Esophagus squamous epithelium (tissue), 5 donors: ENCODE data around the gene SYT1. TPM values are rescaled to one million over a fixed set of nuclear protein-coding genes. Genes with fewer than 3 reads are reported as not detected.

Source experiments
- DNase-seq: peaks from one replicate; lab custom pipeline; 2025; lab: John Stamatoyannopoulos, UW
- H3K27ac ChIP-seq, 4 donors: fragments of 200-600 bp; sonication (generic); one replicate each; pipeline ENCODE4 v1.5.1; 2016 to 2019; ENCODE audit warnings: mild to moderate bottlenecking in 1 of 4
- H3K27me3 ChIP-seq, 4 donors: fragments of 200-600 bp; sonication (generic); 1 replicate in 3 of 4; 2 replicates in 1 of 4; pipeline versions ENCODE4 v1.5.1 to v1.6.0; 2017 to 2021; ENCODE audit warnings: antibody characterized with exemption in 1 of 4
- H3K36me3 ChIP-seq, 3 donors: fragments of 200-600 bp; sonication (generic); one replicate each; pipeline ENCODE4 v1.5.1; 2016 to 2019
- H3K4me1 ChIP-seq, 3 donors: fragments of 200-600 bp; sonication (generic); one replicate each; pipeline ENCODE4 v1.5.1; 2017 to 2019
- H3K4me3 ChIP-seq, 4 donors: fragments of 200-600 bp; sonication (generic); 1 replicate in 3 of 4; 2 replicates in 1 of 4; pipeline ENCODE4 v1.5.1; 2016 to 2019; ENCODE audit warnings: mild to moderate bottlenecking in 2 of 4, moderate library complexity in 1 of 4
- H3K9me3 ChIP-seq, 3 donors: fragments of 200-600 bp; sonication (generic); one replicate each; pipeline ENCODE4 v1.5.1; 2016 to 2019
- POLR2A ChIP-seq, 4 donors: fragments of 450-650 bp; IDR thresholded peaks; one replicate each; pipeline ENCODE4 v1.6.1; 2017; ENCODE audit warnings: antibody characterized with exemption in 4 of 4, mild to moderate bottlenecking in 4 of 4, moderate library complexity in 3 of 4
- WGBS, 2 donors: methylation state at CpG; one replicate each; pipeline ENCODE4 v1.1.5; 2018; 5-methylcytosine and 5-hydroxymethylcytosine counted together
- intact Hi-C: fragments of 100-400 bp; cut with DNase I; formaldehyde crosslinking; loops from one replicate; pipeline ENCODE4 v1.15.0; 2022
- total RNA-seq, 4 donors: library from RNA; depleted of rRNA; stranded (reverse); fragments of >200 nt; gene quantifications; one replicate each; pipeline ENCODE4 v1.1.0, GENCODE V29; 2016
- TF ChIP-seq, protein P1 (sequence below), 6 experiments: fragments of 450-650 bp in 4 of 6; fragments of 200-600 bp in 2 of 6; sonication (generic) in 2 of 6; IDR thresholded peaks; one replicate each; pipeline ENCODE4 v1.5.1; 2016 to 2019; ENCODE audit warnings: antibody characterized with exemption in 6 of 6, mild to moderate bottlenecking in 4 of 6, moderate library complexity in 4 of 6
- donor health status: DM: yes; HTN: yes; CAD: no.

The SYT1 gene
- total RNA-seq, 4 donors from 2014 or later = 0.26 to 2.7 TPM; not detected in 2

DNA sequence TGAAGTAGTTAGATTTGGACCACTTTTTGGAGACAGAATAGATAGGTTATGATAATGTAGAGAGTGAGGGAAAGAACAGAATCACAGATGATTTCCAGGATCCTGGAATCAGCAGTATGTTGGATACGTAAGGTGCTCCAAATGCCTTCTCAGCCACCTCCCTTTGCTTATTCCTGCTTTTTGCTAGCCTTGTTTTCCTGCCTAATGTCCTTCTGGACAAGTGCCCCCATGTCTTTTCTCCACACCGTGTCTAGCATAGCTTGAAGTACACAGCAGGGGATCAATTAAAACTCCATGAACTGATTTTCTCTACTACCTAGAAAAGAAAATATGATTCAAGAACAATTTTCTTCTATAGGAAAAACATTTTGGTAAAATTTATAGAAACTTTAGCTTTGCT lies 144.0 kb downstream of the SYT1 start:
- TF ChIP-seq, protein P1, sequence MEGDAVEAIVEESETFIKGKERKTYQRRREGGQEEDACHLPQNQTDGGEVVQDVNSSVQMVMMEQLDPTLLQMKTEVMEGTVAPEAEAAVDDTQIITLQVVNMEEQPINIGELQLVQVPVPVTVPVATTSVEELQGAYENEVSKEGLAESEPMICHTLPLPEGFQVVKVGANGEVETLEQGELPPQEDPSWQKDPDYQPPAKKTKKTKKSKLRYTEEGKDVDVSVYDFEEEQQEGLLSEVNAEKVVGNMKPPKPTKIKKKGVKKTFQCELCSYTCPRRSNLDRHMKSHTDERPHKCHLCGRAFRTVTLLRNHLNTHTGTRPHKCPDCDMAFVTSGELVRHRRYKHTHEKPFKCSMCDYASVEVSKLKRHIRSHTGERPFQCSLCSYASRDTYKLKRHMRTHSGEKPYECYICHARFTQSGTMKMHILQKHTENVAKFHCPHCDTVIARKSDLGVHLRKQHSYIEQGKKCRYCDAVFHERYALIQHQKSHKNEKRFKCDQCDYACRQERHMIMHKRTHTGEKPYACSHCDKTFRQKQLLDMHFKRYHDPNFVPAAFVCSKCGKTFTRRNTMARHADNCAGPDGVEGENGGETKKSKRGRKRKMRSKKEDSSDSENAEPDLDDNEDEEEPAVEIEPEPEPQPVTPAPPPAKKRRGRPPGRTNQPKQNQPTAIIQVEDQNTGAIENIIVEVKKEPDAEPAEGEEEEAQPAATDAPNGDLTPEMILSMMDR (IDR thresholded peaks at IDR 0.05) = no peak
- TF ChIP-seq POLR2A (IDR thresholded peaks at IDR 0.05) = no peak

DNA sequence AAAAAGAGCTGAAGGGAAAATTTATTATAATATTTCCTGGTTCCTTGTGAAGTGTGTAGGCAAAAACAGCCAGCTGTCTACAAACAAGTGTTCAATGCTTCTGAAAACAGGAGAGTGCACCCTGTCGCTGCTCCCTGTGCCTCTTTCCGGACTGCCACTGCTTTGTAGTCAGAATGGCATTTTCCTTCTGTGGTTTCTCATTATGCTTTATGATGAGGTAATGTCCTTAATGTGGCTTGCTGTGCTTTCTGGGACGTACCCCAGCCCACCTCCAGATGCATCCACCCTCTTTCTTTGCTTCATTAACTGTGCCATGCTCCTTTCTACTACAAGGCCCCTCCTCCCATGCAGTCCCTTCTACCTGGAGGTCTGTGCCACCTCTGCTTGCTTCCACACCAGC lies 148.1 kb downstream of the SYT1 start:
- Histone ChIP-seq H3K4me3 (no peak overlapping the region), H3K4me1 (no peaks in the 10 kb centered on the region), H3K27me3 (no peaks in the 10 kb centered on the region), H3K27ac (no peak overlapping the region), H3K36me3 (no peaks in the 10 kb centered on the region), H3K9me3 (no peaks in the 10 kb centered on the region)
- no peak for TF ChIP-seq POLR2A (IDR thresholded peaks at IDR 0.05)
- TF ChIP-seq, protein P1 (IDR thresholded peaks at IDR 0.05) = no peak
- WGBS, 2 donors = 72 to 75% methylated on average over 3 of the region's 3 CpGs
- intact Hi-C loops = no loop called here
- no peak for DNase-seq

More for the DNA sequence above, 144.0 kb downstream of the SYT1 start:
- Histone ChIP-seq H3K9me3 (no peaks in the 10 kb centered on the region), H3K27ac (no peak overlapping the region), H3K4me3 (no peak overlapping the region), H3K27me3 (no peaks in the 10 kb centered on the region), H3K4me1 (no peaks in the 10 kb centered on the region), H3K36me3 (no peaks in the 10 kb centered on the region)
- intact Hi-C loops = no loop called here
- WGBS, 2 donors = 83 to 84% methylated on average over 2 of the region's 2 CpGs
- no peak for DNase-seq

DNA sequence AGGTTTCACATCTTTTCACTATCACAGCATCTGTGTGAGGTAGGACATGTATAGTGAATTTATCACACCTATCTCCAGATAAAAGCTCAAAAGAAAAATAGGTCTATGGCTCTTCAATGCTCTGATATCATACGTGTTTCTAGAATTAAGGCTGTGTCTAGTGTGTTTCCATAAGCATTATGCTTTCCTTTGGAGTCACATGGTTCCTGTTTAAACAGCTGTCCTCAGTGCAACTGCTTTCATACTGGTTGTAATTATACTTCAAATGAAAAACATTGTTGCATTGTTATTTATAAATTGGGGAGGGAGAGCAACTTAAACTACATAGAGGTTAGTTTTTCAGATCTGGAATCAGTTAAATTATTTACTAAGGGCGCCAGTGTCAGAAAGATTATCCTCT lies 151.6 kb downstream of the SYT1 start:
- TF ChIP-seq POLR2A (IDR thresholded peaks at IDR 0.05) = no peak
- TF ChIP-seq, protein P1 (IDR thresholded peaks at IDR 0.05) = no peak
- H3K4me3 ChIP-seq = no peak overlapping the region
- intact Hi-C loops = no loop called here
- H3K27me3 ChIP-seq = no peaks in the 10 kb centered on the region
- no peaks in the 10 kb centered on the region for H3K9me3 ChIP-seq
- H3K27ac ChIP-seq = no peak overlapping the region
- H3K4me1 ChIP-seq = no peaks in the 10 kb centered on the region
- WGBS, 2 donors = 15 to 42% methylated on average over 2 of the region's 2 CpGs
- H3K36me3 ChIP-seq = no peaks in the 10 kb centered on the region
- no peak for DNase-seq

DNA sequence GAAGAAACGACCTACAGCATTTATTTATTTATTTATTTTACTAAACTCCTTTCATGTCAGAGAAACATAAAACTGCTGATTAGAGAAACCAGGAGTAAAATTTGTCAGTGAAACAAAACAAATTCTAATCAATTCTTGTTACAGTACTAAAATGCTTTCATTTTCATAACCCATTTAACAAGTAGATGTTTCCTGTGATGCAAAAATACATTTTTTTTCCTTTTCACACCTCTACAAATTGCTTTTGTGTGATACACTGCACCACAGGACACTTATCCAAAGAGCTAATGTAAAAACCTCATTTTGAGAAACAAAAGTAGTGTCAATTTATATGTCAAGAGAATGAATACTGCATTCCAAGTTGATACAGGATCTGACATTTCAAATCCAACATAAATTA lies 155.1 kb downstream of the SYT1 start:
- no peak overlapping the region for H3K4me3 ChIP-seq
- WGBS, 2 donors = 21 to 24% methylated on average over 1 of the region's 1 CpG
- TF ChIP-seq, protein P1 (IDR thresholded peaks at IDR 0.05) = no peak
- no peak for TF ChIP-seq POLR2A (IDR thresholded peaks at IDR 0.05)
- H3K9me3 ChIP-seq = no peaks in the 10 kb centered on the region
- DNase-seq = no peak
- H3K27ac ChIP-seq = no peak overlapping the region
- intact Hi-C loops = no loop called here
- H3K36me3 ChIP-seq = no peaks in the 10 kb centered on the region
- H3K4me1 ChIP-seq = no peaks in the 10 kb centered on the region
- H3K27me3 ChIP-seq = no peaks in the 10 kb centered on the region

DNA sequence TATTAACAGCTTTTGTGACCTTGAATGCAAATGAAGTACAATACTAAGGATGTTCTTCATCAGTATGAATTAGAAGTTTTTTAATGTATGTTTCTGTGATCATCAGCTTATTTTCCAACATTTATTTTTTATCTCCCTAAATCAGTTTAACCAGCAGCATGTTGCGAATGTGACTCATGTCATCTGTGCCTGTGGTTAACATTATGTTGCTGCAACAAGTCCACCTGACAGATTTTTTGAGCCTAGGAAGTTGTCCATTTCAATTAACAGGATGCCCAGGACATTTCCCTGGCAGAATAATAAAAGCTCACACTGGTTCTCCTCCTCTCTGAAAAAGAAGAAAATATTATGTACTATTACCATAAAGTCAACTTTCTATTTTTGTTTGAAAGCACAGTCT lies 155.5 kb downstream of the SYT1 start:
- H3K36me3 ChIP-seq = no peaks in the 10 kb centered on the region
- 52 to 61% methylated on average over 1 of the region's 1 CpG for WGBS, 2 donors
- H3K9me3 ChIP-seq = no peaks in the 10 kb centered on the region
- TF ChIP-seq, protein P1 (IDR thresholded peaks at IDR 0.05) = no peak
- TF ChIP-seq POLR2A (IDR thresholded peaks at IDR 0.05) = no peak
- H3K4me1 ChIP-seq = no peaks in the 10 kb centered on the region
- no peak for DNase-seq
- no peak overlapping the region for H3K27ac ChIP-seq
- no peaks in the 10 kb centered on the region for H3K27me3 ChIP-seq
- H3K4me3 ChIP-seq = no peak overlapping the region
- intact Hi-C loops = no loop called here
